ENCODE results near the gene SYNM.

Gene SYNM

DNA sequence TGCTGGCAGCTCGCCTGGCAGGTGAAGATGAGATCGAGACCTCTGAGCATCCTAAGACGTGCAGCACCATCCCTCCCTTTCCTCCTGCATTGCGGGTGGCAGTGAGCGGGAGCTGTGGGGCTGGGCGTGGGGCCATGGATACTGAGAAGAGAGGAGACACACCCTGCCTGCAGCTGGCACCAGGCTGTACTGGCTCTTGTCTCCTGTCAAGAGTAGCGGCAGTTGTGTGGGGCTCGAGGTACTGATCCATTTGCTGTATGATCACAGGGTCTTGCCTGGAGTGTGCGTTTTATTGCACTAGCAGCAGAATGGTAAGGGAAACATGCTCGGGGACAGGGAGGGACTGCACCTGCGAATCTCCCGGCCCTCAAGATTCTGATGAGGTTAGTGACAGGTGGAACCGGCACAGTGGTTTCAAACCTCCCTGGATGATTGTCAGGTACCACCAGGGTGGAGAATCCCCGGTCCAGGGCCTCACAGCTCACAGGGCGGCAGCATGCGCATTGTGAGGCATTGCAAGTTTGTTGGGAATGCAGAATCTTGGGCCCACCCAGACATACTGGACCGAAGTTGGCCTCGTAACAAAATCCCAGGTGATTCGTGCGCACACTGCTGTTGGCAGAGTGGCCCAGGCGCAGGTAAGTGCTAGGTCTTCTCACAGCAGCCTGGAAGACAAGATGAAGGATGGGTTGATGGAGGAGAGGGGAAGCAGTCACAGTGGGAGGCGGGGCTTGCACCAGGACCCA lies 14.1 kb downstream of the SYNM start:
- no peak overlapping the region for H3K4me3 ChIP-seq
- no peak overlapping the region for H3K27ac ChIP-seq

DNA sequence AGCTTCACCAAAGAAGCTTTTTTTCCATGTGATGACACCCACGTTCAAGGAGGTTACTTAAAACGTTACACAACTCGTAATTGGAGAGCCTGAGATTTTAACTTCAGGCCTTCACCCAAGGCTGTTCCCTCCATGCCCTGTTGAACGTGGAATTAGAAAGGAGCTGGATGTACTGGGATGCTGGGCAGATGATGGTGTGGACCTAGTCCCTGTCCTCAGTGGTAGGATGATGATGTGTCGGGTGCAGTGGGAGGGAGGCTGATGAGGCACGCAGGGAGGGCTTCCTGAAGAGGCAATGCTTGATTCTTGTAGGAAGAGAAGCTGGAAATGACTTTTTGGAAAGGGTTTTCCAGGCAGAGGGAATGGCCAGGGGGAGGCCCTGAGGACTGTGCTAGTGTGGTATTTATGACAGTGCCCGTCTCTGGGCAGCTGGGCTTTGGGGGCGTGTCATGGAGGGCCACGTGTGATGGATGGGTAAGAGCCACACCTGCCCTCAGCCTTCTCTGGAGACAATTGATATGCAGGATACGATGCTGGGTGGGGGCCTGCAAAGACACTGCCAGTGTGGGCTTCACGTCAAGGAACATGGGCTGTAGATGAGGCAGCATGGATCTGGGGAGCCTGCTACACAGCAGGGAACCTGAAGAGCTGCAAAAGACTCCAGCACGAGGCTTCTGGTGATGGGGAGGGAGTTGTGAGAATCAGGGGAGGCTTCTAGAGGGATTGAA lies 15.3 kb downstream of the SYNM start:
- H3K27ac ChIP-seq, result no peak overlapping the region
- H3K4me3 ChIP-seq, result no peak overlapping the region

- no peak overlapping the region for H3K27ac ChIP-seq
- no peak overlapping the region for H3K4me3 ChIP-seq
These were observed 16.3 kb downstream of the SYNM start for GRCh38 chr15:99121207-99121606.

DNA sequence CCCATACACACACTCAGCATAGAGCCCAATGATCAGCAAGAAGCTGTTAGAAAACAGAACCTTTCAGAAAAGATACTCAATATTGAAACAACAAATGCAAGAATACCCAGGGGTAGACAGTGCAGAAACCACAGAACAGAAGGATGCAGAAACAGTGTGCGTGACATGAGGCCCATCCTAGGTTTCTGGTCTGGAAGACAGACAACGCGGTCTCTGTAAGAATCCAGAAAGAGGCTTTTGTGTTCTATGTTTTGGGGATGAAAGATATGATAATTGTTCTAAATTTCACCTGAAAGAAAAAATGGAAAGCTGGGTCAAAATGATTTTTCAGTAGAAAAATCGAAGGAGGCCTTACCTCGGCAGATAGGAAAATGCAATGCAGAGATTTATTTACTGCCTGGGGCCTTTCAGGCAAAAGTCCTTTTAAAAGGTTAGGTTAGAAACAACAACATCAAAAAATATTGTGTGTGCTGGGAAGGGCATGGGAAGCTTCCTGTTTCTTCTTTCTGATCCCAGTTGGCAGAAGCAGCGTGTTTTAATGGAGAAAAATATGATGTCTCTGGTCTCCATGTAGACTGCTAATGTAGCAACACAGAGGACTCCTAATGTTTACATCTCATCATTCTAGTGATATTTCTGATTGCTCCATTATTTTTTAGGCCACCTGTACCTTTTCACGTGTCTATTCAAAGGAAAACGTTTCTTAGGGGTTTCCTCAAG lies 17.0 kb downstream of the SYNM start:
- no peak overlapping the region for H3K4me3 ChIP-seq
- no peak overlapping the region for H3K27ac ChIP-seq

DNA sequence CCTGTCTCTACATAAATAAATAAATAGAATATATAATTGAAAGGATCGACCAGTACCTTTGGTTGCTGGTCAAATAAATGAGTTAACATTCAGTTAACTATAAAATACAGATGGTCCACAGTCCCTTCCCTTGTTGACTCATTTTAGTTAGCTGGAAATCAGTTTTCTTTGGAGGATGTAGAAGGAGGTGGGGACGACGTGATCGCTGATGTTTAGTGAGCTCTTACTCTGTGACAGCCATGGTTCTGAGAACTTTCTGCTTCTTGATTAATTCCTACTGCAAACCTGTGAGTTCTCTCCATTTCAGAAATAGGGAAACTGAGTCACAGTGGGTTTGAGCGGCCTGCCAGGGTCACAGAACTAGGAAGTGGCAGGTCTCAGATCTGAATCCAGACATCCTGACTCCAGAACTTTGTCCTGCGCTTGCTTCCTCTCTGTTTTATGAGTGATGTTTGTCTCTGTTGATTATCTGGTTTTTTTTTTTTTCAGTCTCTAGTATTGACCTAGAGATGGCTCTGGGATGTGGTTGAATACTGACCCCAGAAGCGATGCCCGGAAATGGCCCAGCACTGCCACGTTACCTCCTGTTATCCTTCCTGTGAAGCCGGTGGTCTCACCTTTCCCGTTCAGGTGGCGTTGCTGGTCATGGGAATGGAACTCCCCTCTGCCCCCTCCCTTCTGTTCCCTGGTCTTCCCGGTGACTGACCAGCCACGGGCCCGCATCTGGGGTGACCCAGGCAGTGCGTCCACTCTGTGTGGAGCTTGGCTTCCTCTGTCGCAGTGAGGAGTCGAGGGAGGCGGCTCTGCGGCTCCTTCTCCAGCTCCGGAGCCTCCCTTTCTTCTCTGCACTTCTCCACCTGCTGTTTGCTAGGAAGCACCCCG lies 18.2 kb downstream of the SYNM start:
- Histone ChIP-seq H3K27ac (peak overlapping the region in 16 of 21 experiments; percentile 0 to 71 (median 47)), H3K4me3 (no peak overlapping the region)

GRCh38 chr15:99123713-99124451 lies 19.0 kb downstream of the SYNM start:
- Histone ChIP-seq H3K4me3 (no peak overlapping the region), H3K27ac (peak overlapping the region in 17 of 21 experiments; percentile 11 to 71 (median 57))

DNA sequence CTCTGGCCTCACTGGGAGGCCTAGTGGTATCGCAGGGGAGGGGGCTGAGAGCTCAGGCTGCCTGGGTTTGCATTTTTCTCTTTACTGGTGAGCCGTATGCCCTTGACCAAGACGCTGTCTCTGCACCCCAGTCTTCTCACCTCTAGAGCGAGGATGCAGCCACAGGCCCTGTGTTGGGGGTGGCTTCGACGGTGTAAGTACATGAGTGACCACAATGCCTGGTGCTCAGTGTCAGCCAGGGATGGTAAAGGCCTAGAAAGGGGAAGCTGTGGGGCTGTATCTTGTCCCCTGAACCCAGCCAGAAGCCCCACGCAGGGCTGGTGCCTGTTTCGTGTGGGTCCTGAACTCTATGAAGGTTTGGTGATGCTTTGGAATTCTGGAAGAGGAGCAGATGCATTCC lies 19.8 kb downstream of the SYNM start:
- no peak overlapping the region for H3K4me3 ChIP-seq
- H3K27ac ChIP-seq, result peak overlapping the region in 4 of 21 experiments; percentile 11 to 68 (median 46)

GRCh38 chr15:99125061-99125891 lies 20.4 kb downstream of the SYNM start:
- Histone ChIP-seq H3K4me3 (no peak overlapping the region), H3K27ac (peak overlapping the region in 1 of 21 experiments; percentile 63)

- H3K4me3 ChIP-seq, result no peak overlapping the region
- no peak overlapping the region for H3K27ac ChIP-seq
These were observed 21.3 kb downstream of the SYNM start for GRCh38 chr15:99126131-99126588.

- Histone ChIP-seq H3K27ac (no peak overlapping the region), H3K4me3 (no peak overlapping the region)
These were observed 22.1 kb downstream of the SYNM start for GRCh38 chr15:99126930-99127329.

- H3K4me3 ChIP-seq, result no peak overlapping the region
- H3K27ac ChIP-seq, result no peak overlapping the region
These were observed 22.9 kb downstream of the SYNM start for GRCh38 chr15:99127773-99128172.

- no peak overlapping the region for H3K27ac ChIP-seq
- no peak overlapping the region for H3K4me3 ChIP-seq
These were observed 23.5 kb downstream of the SYNM start for GRCh38 chr15:99128411-99128810.

- Histone ChIP-seq H3K4me3 (no peak overlapping the region), H3K27ac (no peak overlapping the region)
These were observed 24.8 kb downstream of the SYNM start for GRCh38 chr15:99129644-99130043.

- Histone ChIP-seq H3K27ac (no peak overlapping the region), H3K4me3 (no peak overlapping the region)
These were observed 25.4 kb downstream of the SYNM start for GRCh38 chr15:99130314-99130713.

DNA sequence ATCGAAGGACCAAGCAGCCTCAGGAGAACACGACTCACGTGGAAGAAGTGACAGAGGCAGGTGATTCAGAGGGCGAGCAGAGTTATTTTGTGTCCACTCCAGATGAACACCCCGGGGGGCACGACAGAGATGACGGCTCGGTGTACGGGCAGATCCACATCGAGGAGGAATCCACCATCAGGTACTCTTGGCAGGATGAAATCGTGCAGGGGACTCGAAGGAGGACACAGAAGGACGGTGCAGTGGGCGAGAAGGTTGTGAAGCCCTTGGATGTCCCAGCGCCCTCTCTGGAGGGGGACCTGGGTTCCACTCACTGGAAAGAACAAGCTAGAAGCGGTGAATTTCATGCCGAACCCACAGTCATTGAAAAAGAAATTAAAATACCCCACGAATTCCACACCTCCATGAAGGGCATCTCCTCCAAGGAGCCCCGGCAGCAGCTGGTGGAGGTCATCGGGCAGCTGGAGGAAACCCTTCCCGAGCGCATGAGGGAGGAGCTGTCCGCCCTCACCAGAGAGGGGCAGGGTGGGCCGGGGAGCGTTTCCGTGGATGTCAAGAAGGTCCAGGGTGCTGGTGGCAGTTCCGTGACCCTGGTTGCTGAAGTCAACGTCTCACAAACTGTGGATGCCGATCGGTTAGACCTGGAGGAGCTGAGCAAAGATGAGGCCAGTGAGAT lies 26.0 kb downstream of the SYNM start:
- H3K27ac ChIP-seq, result no peak overlapping the region
- no peak overlapping the region for H3K4me3 ChIP-seq

DNA sequence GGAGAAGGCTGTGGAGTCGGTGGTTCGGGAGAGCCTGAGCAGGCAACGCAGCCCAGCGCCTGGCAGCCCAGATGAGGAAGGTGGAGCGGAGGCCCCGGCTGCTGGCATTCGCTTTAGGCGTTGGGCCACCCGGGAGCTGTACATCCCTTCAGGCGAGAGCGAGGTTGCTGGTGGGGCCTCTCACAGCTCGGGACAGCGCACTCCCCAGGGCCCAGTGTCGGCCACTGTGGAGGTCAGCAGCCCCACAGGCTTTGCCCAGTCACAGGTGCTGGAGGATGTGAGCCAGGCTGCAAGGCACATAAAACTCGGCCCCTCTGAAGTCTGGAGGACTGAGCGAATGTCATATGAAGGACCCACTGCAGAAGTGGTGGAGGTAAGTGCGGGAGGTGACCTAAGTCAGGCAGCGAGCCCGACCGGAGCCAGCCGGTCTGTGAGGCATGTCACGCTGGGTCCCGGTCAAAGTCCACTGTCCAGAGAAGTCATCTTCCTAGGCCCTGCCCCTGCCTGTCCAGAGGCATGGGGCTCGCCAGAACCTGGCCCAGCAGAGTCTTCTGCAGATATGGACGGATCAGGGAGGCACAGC lies 26.7 kb downstream of the SYNM start:
- Histone ChIP-seq H3K27ac (no peak overlapping the region), H3K4me3 (no peak overlapping the region)

DNA sequence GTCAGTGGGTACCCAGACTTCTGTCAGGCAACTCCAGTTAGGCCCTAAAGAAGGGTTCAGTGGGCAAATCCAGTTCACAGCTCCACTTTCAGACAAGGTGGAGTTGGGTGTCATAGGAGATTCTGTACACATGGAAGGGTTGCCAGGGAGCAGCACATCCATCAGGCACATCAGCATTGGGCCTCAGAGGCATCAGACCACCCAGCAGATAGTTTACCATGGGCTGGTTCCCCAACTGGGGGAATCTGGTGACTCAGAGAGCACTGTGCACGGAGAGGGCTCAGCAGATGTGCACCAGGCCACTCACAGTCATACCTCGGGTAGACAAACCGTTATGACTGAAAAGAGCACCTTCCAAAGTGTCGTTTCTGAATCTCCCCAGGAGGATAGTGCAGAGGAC lies 27.2 kb downstream of the SYNM start:
- no peak overlapping the region for H3K4me3 ChIP-seq
- H3K27ac ChIP-seq, result no peak overlapping the region
